Fibroblast of pulmonary artery (primary cell): ENCODE data around the gene PTGR3.

ENCODE experiments used
- DNase-seq: peaks from one replicate; pipeline ENCODE4 v3.0.0-alpha.2; 2010; ENCODE audit warnings: low read depth
- H3K4me3 ChIP-seq: replicated peaks from 2 replicates; pipeline ENCODE4 v1.5.1; 2011; ENCODE audit warnings: low read depth, mild to moderate bottlenecking, control low read depth, low read length, moderate library complexity
- TF ChIP-seq, protein P1 (sequence below): IDR thresholded peaks from 2 replicates; pipeline ENCODE4 v1.5.1; 2011; ENCODE audit warnings: mild to moderate bottlenecking, control low read depth, low read length, inconsistent platforms; ENCODE audit errors: missing control alignments

Gene PTGR3

DNA sequence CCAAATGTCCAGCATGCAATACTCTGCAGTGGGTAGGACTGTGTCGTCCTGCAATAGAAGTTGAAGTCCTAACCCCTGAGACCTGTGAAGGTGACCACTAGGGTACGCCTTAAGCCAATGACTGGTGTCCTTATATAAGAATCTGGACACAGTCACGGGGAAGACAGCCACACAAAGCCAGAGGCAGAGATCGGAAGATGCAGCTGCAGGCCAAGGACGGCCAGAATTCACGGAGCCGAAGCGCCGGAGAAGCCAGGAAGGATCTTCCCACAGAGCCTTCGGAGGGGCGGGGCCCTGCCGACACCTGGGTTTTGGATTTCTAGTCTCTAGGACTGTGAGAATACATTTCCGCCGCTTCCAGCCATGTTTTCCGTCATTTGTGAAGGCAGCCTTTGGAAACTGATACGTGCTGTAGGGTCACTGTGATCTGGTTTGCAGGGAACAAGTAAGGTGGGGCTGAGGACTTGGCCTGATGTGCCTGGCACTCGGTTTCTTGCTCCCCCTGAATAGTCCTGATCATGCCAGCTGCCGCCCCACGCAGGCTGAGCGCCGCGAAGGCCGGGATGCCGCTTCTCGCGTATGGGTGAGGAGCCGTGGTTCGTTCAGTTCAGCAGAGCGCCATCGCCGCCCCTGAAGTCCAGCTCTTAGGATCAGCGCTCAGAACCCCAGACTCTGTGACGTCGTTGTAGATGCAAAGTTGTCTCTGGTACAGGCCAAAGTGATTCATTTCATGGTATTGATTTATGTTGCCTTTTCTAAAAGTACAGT is 38.7 kb downstream of the PTGR3 start:
- H3K4me3 ChIP-seq: no peak overlapping the region
- DNase-seq: no peak
- TF ChIP-seq, protein P1, sequence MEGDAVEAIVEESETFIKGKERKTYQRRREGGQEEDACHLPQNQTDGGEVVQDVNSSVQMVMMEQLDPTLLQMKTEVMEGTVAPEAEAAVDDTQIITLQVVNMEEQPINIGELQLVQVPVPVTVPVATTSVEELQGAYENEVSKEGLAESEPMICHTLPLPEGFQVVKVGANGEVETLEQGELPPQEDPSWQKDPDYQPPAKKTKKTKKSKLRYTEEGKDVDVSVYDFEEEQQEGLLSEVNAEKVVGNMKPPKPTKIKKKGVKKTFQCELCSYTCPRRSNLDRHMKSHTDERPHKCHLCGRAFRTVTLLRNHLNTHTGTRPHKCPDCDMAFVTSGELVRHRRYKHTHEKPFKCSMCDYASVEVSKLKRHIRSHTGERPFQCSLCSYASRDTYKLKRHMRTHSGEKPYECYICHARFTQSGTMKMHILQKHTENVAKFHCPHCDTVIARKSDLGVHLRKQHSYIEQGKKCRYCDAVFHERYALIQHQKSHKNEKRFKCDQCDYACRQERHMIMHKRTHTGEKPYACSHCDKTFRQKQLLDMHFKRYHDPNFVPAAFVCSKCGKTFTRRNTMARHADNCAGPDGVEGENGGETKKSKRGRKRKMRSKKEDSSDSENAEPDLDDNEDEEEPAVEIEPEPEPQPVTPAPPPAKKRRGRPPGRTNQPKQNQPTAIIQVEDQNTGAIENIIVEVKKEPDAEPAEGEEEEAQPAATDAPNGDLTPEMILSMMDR: no peak

DNA sequence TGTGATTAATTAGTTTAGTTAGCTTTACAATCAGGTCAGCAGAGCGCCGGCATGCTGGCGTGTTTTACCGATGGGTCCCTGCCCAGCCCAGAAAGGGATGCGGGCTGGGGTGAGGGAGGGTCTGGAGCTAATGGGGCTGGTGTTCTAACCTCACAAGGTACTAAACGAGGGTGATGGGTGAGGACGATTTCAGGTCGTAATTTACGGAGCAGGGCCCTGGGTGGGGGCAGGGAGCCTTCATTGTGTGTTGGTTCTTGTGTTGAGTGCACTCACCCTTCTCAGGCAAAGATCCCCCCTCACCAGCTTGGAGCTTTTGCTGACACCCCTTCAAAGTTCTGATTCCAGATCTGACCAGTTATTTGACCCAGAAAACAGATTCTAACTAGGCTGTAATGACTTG is 39.5 kb downstream of the PTGR3 start:
- no peak for DNase-seq
- no peak overlapping the region for H3K4me3 ChIP-seq
- TF ChIP-seq, protein P1: no peak

DNA sequence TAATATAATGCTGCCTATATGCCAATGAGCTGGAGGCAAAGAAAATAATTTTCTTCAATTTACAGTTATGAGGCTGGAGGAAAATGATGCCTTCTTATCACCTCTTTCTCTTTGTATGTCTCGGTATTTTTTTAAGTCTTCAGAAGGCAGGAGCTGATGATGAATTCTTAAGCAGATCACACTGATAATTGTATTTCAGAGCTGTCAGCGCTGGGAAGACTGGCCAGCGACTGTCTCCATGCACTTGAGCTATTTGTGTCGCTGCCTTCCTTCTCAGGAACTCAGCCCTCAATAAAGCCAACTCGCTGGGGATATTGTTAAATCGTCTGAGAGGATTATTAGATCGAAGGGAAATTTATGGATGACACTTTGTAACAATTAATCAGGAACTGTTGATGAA is 40.3 kb downstream of the PTGR3 start:
- TF ChIP-seq, protein P1: no peak
- DNase-seq: no peak
- H3K4me3 ChIP-seq: no peak overlapping the region

DNA sequence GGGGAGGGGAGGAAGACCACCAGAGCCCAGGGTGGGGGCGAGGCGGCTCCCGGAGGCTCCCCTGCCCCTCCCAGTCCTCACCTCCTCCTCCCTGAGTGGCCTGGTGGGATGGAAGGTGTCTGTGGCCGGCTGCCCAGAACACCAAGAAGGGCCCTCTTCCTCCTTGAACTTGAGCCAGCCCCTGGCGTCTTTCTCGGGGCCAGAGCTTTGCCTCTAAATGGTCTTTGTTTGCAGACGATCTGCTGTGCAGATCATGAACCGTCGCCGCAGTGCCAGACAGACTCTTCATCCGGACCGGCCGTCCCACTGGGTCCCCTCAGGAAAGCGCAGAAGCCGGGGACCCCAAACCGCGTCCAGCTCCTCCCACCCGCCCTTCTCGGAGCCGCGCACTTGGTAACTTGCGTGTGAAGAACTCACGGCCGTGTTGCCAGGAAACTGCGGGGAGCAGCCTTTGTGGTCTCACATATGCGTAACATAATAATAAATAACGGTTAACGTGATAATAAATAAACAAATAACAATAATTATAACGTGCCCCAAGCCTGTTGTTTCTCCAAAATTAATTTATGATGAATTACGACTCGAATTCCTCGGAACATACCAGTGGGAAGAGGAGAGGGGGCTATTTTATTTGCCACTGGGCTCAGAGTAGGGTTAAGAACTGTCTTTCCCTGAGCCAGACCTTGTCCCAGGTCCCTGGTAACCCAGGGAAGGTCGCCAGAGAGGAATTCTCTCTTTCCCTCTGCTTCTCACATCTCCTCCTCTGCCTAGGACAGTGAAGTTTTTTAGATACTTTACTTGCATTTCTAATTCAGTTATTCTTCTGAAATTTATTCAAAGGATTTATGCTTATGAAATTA is 41.0 kb downstream of the PTGR3 start:
- TF ChIP-seq, protein P1: no peak
- peak; percentile 4 for DNase-seq
- H3K4me3 ChIP-seq: no peak overlapping the region

DNA sequence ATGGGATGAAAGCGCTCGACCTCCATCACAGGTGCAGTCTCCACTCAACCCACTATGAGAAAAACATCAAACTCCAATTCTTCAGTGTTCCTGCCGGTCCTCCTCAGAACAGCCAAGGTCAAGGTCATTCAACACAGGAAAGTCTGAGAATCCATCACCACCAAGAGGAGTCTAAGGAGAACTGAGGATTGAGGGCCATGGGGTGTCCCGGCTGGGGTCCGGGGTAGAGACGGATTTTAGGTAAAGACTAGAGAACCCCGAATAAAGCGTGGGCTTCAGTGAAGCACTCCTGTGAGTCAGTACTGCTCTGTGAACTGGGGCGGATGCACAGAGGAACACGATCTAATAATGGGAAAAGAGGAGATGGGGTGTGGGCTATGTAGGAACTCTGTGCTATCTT is 41.8 kb downstream of the PTGR3 start:
- H3K4me3 ChIP-seq: no peak overlapping the region
- TF ChIP-seq, protein P1: no peak
- DNase-seq: no peak

DNA sequence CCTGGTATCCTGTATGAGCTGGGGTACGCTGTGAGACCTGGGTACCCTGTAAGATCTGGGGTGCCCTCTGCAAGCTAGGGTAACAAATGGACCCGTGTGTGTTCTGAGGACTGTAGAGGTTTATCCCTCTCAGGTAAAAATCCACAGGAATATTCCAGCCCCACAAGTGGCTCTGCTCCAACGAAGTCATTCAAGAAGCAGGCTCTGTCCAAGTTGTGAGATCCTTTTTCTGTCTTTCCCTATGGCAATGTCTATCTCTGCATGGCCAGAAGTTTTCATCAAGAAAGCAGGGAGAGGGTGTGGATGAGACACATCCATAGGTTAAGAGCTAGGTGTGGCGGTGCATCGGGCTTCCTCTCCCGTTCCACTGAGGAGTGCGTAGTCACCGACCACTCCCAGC is 43.0 kb downstream of the PTGR3 start:
- no peak overlapping the region for H3K4me3 ChIP-seq
- TF ChIP-seq, protein P1: no peak
- DNase-seq: no peak
